Activated naive CD8-positive, alpha-beta T cell (primary cell): Measurements from ENCODE around the gene SYNCRIP.
A peak's percentile ranks its signal among the peaks of the same experiment; 100 is the strongest.
"Not testable (repeated sequence)": the region's sequence is repeated elsewhere in the genome, so short reads cannot be mapped to it uniquely, and the experiment has no call there.

ENCODE experiments used
- H3K27ac Mint-ChIP-seq: one replicate; pipeline ENCODE4 v1.8.0; 2021; ENCODE audit warnings: mixed read lengths
- H3K27me3 Mint-ChIP-seq: one replicate; pipeline ENCODE4 v1.8.0; 2021; ENCODE audit warnings: mixed read lengths
- H3K36me3 Mint-ChIP-seq: one replicate; pipeline ENCODE4 v1.8.0; 2021; ENCODE audit warnings: mixed read lengths
- H3K4me1 Mint-ChIP-seq: one replicate; pipeline ENCODE4 v1.8.0; 2021; ENCODE audit warnings: low read depth, mixed read lengths
- H3K4me3 Mint-ChIP-seq: one replicate; pipeline ENCODE4 v1.8.0; 2021; ENCODE audit warnings: mild to moderate bottlenecking, mixed read lengths
- H3K9me3 Mint-ChIP-seq: one replicate; pipeline ENCODE4 v1.8.0; 2021; ENCODE audit warnings: low read depth, mixed read lengths

The SYNCRIP gene

DNA sequence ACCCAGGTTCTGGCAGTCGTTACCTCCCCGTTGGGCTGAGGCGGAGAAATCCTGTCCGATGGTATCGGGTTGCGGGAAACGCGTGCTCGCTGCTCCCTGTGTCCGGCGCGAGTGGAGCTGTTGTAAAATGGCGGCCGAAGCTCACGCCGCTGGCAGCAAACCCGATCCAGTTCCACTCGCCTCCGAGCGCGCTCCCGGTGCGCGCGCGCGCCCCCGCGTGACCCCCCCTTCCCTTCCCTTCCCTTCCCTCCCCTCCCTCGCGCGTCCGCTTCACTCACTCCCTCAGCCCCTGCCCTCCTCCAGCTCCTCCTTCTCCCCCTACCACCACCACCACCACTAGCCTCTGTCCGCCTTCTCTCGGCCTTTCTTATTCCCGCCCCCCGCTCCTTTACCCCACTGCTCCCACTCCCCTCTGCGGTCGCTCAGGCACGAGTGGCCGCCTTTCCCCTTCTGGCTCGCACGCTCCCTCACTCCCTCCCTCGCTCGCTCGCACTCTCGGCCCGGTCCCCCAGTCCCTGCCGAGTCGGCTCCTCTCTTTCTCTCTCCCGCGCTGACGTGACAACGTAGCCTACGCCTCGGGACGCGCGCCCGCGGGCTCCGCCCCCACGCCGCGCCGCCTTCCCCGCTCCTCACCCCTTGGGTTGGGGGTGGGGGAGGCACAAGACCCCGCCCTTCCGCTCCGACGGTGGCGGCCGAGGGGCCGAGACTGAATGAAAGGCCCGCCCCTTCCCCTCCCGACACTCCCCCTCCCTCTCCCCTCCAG, at the start of gene SYNCRIP:
SYNCRIP (minus strand) TSS at position 113 of the 763 bp plus-strand sequence. CDS start 1,447 bp downstream, outside the sequence.
- no peaks in the 10 kb centered on the region for H3K9me3 Mint-ChIP-seq
- H3K4me1 Mint-ChIP-seq, result peaks cover 43% of the 10 kb centered on the region
- H3K27ac Mint-ChIP-seq, result peak within 1 kb of the TSS; percentile 98
- peak within 1 kb of the TSS; percentile 98 for H3K4me3 Mint-ChIP-seq
- peaks cover 28% of the 10 kb centered on the region for H3K36me3 Mint-ChIP-seq
- no peaks in the 10 kb centered on the region for H3K27me3 Mint-ChIP-seq

DNA sequence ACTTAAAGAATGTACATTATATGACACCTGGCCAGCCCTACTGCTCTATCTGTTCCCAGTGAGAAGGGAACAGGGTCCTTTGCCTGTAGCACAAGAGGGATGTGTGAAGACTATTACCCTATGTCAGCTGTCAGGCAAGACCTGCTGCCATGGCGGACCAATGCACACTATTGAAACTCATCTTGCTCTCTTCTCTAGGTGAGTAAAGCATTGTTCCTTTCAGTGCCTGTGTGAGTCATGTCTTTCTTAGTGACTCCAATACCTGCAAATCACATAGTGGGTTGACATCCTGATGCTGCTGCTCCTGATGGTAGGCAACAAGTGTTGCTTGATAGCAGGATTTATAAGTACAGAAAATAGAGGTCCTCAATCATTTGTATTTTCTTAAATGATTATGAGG, 48.8 kb upstream of the SYNCRIP start:
- Mint-ChIP-seq H3K27ac (no peak overlapping the region), H3K9me3 (no peaks in the 10 kb centered on the region), H3K36me3 (peaks cover 2% of the 10 kb centered on the region), H3K4me3 (no peak overlapping the region), H3K4me1 (no peaks in the 10 kb centered on the region), H3K27me3 (peaks cover 2% of the 10 kb centered on the region)

- Mint-ChIP-seq H3K36me3 (no peaks in the 10 kb centered on the region), H3K27ac (no peak overlapping the region), H3K27me3 (peaks cover 2% of the 10 kb centered on the region), H3K9me3 (no peaks in the 10 kb centered on the region), H3K4me3 (no peak overlapping the region), H3K4me1 (no peaks in the 10 kb centered on the region)
Measured at GRCh38 chr6:85690071-85690470, 47.4 kb upstream of the SYNCRIP start.

DNA sequence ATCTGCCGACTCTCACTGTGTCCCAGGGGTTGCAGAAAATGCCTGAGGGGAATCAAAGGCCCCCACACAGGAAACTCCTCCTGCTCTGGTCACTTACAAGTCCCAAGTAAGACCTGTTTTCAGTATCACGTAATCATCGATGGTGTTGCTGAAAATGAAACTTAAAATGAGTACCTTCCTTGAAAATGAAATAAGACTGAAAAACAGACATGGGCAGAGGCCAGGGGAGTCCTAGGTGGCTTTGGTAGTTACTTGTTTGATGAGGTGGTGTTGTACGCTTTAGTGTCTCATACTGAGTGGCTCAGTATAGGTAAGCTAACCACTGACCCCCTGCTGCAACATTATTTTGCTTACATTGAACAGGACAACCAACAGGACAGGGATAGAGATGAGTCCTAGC, 43.0 kb upstream of the SYNCRIP start:
- Mint-ChIP-seq H3K4me3 (no peak overlapping the region), H3K27ac (no peak overlapping the region), H3K27me3 (peaks cover 2% of the 10 kb centered on the region), H3K4me1 (peaks cover 1% of the 10 kb centered on the region), H3K36me3 (no peaks in the 10 kb centered on the region), H3K9me3 (no peaks in the 10 kb centered on the region)

DNA sequence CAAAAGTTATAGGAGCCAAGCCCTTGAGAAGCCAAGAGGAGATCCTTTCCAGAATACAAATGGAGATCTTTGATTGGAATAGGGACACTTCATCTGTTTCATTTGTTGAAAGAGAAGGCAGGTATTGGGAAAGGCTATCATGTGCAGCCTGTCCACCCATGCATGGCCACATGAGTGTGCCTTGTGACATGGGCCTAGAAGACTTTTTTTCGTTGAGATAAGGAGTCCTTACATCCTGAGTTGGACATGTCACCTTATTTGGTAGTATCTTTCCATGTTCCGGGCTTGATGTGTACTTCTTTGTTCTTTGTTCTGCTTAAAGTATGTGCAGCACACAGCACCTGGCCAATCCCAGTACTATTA, 42.1 kb upstream of the SYNCRIP start:
- H3K27ac Mint-ChIP-seq, result no peak overlapping the region
- H3K27me3 Mint-ChIP-seq, result peaks cover 2% of the 10 kb centered on the region
- H3K36me3 Mint-ChIP-seq, result no peaks in the 10 kb centered on the region
- no peaks in the 10 kb centered on the region for H3K9me3 Mint-ChIP-seq
- no peak overlapping the region for H3K4me3 Mint-ChIP-seq
- peaks cover 3% of the 10 kb centered on the region for H3K4me1 Mint-ChIP-seq

DNA sequence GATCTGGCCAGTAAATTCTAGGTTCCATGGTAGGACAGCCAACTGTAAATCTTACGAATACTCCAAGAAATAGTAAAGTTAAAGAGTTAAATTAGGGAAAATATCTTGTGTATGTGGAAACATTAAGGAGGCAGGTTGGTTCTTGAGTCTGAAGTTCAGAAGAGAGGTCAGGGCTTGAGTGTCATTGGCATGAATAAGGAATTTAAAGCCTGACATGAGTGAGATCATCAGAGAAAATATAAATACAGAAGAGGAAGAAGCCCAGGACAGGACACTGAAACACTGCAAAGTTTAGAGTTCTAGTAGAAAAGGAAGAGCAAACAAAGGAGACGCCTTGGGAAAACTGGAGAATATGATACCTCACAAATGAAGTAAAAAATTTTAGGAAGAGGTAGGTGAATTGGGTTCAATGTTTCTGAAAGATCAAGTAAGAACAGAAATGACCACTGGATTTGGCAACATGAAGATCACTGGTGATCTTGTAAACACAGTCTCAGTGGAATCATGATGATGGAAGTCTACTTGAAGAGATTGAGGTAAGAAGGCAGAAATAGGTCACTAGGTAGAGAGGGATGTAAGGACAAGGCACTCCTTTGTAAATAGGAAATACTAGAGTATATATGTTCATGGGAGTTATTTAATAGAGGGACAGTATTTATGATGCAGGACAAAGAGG, 41.6 kb upstream of the SYNCRIP start:
- no peak overlapping the region for H3K4me3 Mint-ChIP-seq
- no peak overlapping the region for H3K27ac Mint-ChIP-seq
- peaks cover 2% of the 10 kb centered on the region for H3K27me3 Mint-ChIP-seq
- no peaks in the 10 kb centered on the region for H3K9me3 Mint-ChIP-seq
- H3K36me3 Mint-ChIP-seq, result no peaks in the 10 kb centered on the region
- peaks cover 6% of the 10 kb centered on the region for H3K4me1 Mint-ChIP-seq

DNA sequence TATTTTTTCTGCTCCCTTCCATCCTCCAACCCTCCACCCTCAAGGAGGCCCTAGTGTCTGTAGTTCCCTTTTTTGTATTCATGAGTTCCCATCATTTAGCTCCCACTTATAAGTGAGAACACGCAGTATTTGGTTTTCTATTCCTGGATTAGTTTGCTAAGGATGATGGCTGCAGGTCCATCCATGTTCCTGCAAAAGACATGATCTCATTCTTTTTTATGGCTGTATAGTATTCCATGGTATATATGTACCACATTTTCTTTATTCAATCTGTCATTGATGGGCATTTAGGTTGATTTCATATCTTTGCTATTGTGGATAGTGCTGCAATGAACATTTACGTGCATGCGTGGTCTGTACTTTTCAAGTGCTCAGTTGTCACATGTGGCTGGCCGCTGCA, 39.2 kb upstream of the SYNCRIP start:
- peaks cover 12% of the 10 kb centered on the region for H3K36me3 Mint-ChIP-seq
- not testable (repeated sequence) for H3K4me3 Mint-ChIP-seq, H3K4me1 Mint-ChIP-seq, H3K27ac Mint-ChIP-seq, H3K9me3 Mint-ChIP-seq, H3K27me3 Mint-ChIP-seq

DNA sequence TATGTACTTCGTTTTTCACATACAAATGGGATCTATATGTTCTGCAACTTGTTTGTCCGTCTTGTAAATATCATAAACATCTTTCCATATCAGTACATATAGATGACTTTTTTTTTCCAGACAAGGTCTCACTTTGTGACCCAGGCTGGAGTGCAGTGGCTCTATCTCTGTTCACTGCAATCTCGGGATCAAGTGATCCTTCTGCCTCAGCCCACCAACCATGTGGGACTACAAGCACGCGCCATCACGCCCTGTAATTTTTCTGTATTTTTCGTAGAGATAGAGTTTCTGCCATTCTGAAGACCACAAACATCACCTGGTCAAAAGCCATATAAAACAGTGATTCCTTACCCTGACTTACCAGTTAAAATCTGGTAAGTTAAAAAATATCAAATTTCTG, 37.7 kb upstream of the SYNCRIP start:
- Mint-ChIP-seq H3K36me3 (peaks cover 25% of the 10 kb centered on the region), H3K27me3 (no peaks in the 10 kb centered on the region), H3K4me3 (peak overlapping the region; percentile 22), H3K4me1 (peaks cover 21% of the 10 kb centered on the region), H3K9me3 (no peaks in the 10 kb centered on the region), H3K27ac (no peak overlapping the region)

- Mint-ChIP-seq H3K4me1 (peaks cover 29% of the 10 kb centered on the region), H3K27ac (peak overlapping the region; percentile 99), H3K27me3 (no peaks in the 10 kb centered on the region), H3K9me3 (no peaks in the 10 kb centered on the region), H3K4me3 (peak overlapping the region; percentile 100), H3K36me3 (peaks cover 27% of the 10 kb centered on the region)
Measured at GRCh38 chr6:85679445-85680123, 36.9 kb upstream of the SYNCRIP start.

DNA sequence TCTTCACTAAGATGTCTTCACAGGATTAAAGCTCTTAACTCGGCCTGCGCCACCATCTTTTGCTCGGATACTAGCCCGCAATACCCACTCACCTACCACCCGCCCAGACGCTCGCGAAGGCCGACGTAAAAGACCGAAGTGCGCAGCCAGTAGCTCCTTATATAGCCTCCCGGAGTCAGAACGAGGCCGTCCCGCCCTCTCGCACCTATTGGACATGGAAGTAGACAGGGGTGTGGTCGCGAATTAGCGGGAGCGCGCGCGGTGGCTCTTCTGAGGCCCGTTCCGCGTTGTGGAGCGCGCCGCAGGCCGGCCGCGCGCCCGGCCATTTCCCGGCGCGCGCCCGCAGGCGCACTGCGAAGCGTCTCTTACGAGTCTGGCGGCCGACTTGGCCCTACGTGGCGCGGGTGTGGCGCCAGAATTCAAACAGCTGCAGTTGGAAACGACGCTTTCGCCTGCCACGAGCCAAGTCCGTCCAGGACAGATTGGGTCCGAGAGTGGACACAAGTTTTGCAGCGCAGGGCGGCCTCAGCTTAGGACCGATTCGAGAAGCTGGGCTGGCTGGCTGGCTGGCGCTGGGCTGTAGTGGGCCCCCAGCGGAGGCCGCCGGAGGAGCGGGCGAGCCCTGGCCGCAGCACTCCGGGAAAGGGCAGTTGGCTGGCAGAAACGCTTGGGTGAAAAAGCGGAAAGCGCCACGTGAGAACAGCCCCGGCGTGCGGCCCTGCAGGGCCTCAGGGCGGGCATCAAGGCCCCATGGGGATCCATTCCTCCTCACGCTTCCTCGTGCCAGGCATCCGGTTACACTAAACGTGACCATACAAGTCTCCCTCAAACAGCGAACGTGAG, 36.1 kb upstream of the SYNCRIP start:
- H3K9me3 Mint-ChIP-seq, result no peaks in the 10 kb centered on the region
- H3K36me3 Mint-ChIP-seq, result peaks cover 29% of the 10 kb centered on the region
- H3K4me3 Mint-ChIP-seq, result peak overlapping the region; percentile 100
- peak overlapping the region; percentile 99 for H3K27ac Mint-ChIP-seq
- H3K4me1 Mint-ChIP-seq, result peaks cover 36% of the 10 kb centered on the region
- no peaks in the 10 kb centered on the region for H3K27me3 Mint-ChIP-seq

DNA sequence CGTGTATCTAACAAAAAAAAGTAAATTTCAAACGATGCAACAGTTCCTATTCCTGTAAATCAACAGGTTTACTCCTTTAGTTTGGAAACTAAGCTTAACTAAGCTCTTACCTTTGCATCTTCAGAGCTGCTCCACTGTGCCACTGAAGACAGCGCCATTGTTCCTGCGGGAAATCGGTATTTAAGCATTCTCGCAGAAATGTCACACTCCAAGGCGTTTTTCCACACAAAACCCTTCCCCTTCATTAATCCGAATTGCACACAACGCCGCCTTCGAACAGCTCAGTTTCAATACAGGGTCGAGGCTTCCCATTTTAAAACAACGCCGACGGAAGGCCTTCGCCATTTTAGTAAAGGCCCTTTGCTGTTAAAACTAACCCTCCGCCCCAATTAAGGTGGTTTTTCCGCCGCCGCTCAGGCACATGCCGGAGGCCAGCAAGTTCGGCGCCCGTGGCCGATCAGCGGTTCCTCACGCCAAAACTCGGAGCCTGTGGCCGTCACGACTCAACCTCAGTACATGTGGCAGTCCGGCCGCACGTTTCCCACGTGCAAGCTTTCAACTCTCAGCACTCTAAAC, 35.4 kb upstream of the SYNCRIP start:
- Mint-ChIP-seq H3K9me3 (no peaks in the 10 kb centered on the region), H3K4me1 (peaks cover 43% of the 10 kb centered on the region), H3K4me3 (peak overlapping the region; percentile 100), H3K27ac (peak overlapping the region; percentile 99), H3K27me3 (no peaks in the 10 kb centered on the region), H3K36me3 (peaks cover 34% of the 10 kb centered on the region)

- H3K4me3 Mint-ChIP-seq, result peak overlapping the region; percentile 100
- no peaks in the 10 kb centered on the region for H3K27me3 Mint-ChIP-seq
- H3K27ac Mint-ChIP-seq, result peak overlapping the region; percentile 99
- no peaks in the 10 kb centered on the region for H3K9me3 Mint-ChIP-seq
- H3K4me1 Mint-ChIP-seq, result peaks cover 50% of the 10 kb centered on the region
- peaks cover 38% of the 10 kb centered on the region for H3K36me3 Mint-ChIP-seq
Measured at GRCh38 chr6:85677234-85677956, 34.7 kb upstream of the SYNCRIP start.

- Mint-ChIP-seq H3K36me3 (peaks cover 40% of the 10 kb centered on the region), H3K9me3 (no peaks in the 10 kb centered on the region), H3K4me3 (peak overlapping the region; percentile 100), H3K27ac (peak overlapping the region; percentile 99), H3K4me1 (peaks cover 54% of the 10 kb centered on the region), H3K27me3 (no peaks in the 10 kb centered on the region)
Measured at GRCh38 chr6:85676086-85676729, 33.5 kb upstream of the SYNCRIP start.
